ENCODE results near the gene CCDC73. TPM values are rescaled to one million over a fixed set of nuclear protein-coding genes. Genes with fewer than 3 reads are reported as not detected.
"Not testable (repeated sequence)": the region's sequence is repeated elsewhere in the genome, so short reads cannot be mapped to it uniquely, and the experiment has no call there.

CCDC73 gene
- total RNA-seq, 4 donors from 2014 or later, result not detected

DNA sequence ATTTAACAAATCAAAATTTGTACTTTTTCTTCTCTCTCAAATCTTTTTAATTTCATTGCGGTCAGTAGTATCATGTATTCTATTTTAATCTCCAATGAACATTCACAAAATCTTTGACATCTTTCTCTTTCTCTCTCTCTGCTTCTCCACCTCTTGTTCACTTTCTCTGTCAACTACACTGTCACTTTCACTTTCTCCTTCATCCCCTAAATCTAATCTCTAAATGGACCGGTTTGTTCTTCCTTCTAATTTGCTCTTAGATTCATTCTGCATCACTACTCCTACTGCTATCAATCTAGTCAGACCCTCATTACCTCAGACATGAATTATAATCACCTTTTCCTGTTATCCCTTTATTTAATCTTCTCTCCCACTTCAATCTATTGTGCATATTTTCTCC, 18.6 kb downstream of the CCDC73 start:
- H3K4me1 ChIP-seq, result no peaks in the 10 kb centered on the region
- no peaks in the 10 kb centered on the region for H3K36me3 ChIP-seq
- no peak overlapping the region for H3K27ac ChIP-seq
- no peaks in the 10 kb centered on the region for H3K9me3 ChIP-seq
- no peak for DNase-seq
- no peak for ATAC-seq
- in situ Hi-C loops (cut with MboI; ENCODE audit: low sequenced_read_pairs in 4 of 4), result loop anchor here in 1 of 4 donors (25.0 kb wide), 1 partner anchor 464 kb away; no protein-coding TSS in a partner anchor
- TF ChIP-seq, protein P1, sequence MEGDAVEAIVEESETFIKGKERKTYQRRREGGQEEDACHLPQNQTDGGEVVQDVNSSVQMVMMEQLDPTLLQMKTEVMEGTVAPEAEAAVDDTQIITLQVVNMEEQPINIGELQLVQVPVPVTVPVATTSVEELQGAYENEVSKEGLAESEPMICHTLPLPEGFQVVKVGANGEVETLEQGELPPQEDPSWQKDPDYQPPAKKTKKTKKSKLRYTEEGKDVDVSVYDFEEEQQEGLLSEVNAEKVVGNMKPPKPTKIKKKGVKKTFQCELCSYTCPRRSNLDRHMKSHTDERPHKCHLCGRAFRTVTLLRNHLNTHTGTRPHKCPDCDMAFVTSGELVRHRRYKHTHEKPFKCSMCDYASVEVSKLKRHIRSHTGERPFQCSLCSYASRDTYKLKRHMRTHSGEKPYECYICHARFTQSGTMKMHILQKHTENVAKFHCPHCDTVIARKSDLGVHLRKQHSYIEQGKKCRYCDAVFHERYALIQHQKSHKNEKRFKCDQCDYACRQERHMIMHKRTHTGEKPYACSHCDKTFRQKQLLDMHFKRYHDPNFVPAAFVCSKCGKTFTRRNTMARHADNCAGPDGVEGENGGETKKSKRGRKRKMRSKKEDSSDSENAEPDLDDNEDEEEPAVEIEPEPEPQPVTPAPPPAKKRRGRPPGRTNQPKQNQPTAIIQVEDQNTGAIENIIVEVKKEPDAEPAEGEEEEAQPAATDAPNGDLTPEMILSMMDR (IDR thresholded peaks at IDR 0.05 in 4 of 5, conservative IDR thresholded peaks at IDR 0.05 in 1 of 5), result no peak
- no peak for TF ChIP-seq POLR2A (IDR thresholded peaks at IDR 0.05)
- intact Hi-C loops (cut with DNase I; ENCODE audit: low total_unique reads), result no loop called here
- no peaks in the 10 kb centered on the region for H3K27me3 ChIP-seq
- no peak overlapping the region for H3K4me3 ChIP-seq

DNA sequence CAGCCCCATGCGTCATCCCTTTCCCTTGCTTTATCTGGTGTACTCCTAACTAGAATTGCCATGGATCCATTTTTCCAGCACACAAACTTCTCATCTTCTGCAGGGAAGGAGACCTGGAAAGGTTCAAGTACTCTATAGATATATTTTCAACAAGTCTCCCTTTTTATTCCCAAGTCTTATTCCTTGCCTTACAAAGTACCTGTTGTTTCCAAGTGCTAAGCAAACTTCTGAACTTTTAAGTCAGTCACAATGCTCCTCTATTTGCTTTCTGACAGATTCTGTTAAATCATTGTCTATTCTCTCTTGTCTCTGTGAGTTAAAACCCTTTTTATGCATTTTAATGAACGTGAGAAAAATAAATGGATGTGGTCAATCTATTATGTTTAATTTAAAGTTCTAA, 20.4 kb downstream of the CCDC73 start:
- no peak for TF ChIP-seq POLR2A (IDR thresholded peaks at IDR 0.05)
- TF ChIP-seq, protein P1 (IDR thresholded peaks at IDR 0.05 in 4 of 5, conservative IDR thresholded peaks at IDR 0.05 in 1 of 5), result no peak
- no peaks in the 10 kb centered on the region for H3K9me3 ChIP-seq
- H3K4me1 ChIP-seq, result no peaks in the 10 kb centered on the region
- no peak overlapping the region for H3K27ac ChIP-seq
- no peaks in the 10 kb centered on the region for H3K36me3 ChIP-seq
- DNase-seq (no peak), ATAC-seq (no peak)
- no peaks in the 10 kb centered on the region for H3K27me3 ChIP-seq
- H3K4me3 ChIP-seq, result no peak overlapping the region
- in situ Hi-C loops (cut with MboI; ENCODE audit: low sequenced_read_pairs in 4 of 4) (no loop called here), intact Hi-C loops (cut with DNase I; ENCODE audit: low total_unique reads) (no loop called here)

DNA sequence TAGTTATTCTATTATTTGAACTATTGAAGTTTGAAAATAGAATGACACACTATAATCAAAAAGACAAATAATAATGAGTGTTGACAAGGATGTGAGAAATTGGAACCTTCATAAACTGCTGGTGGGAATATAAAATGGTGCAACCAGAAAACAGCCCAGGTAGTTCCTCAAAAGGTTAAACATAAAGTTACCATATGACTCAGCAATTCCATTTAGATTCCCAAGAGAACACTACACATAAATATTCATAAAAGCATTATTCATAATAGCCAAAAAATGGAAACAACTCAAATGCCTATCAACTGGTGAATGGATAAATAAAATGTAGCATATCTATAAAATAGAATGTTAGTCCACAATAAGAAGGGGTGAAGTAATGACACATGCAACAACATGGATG, 21.7 kb downstream of the CCDC73 start:
- in situ Hi-C loops (cut with MboI; ENCODE audit: low sequenced_read_pairs in 4 of 4), result no loop called here

DNA sequence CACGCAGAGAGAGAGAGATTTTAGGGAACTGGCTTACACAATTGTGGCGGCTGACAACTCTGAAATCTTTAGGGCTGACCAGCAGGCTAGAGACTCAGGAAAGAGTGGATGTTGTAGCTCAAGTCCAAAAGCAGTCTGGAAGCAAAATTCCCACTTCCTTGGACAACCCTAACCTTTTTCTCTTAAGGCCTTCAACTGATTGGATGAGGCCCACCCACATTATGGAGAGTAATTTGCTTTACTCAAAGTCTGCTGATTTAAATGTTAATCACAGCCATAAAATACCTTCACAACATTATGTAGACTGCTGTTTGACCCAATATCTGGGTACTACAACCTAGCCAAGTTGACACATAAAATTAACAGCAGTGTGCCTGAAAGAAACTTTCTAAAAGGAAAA, 32.7 kb downstream of the CCDC73 start:
- H3K36me3 ChIP-seq; H3K9me3 ChIP-seq; H3K4me3 ChIP-seq; intact Hi-C loops (cut with DNase I; ENCODE audit: low total_unique reads); H3K27ac ChIP-seq; H3K27me3 ChIP-seq; in situ Hi-C loops (cut with MboI; ENCODE audit: low sequenced_read_pairs in 4 of 4); ATAC-seq; DNase-seq; H3K4me1 ChIP-seq: not testable (repeated sequence)

More for the DNA sequence above, 21.7 kb downstream of the CCDC73 start:
- intact Hi-C loops (cut with DNase I; ENCODE audit: low total_unique reads), result no loop called here
- DNase-seq, result no peak
- no peak overlapping the region for H3K27ac ChIP-seq
- no peaks in the 10 kb centered on the region for H3K27me3 ChIP-seq
- no peak overlapping the region for H3K4me3 ChIP-seq
- no peaks in the 10 kb centered on the region for H3K4me1 ChIP-seq
- ATAC-seq, result no peak
- no peaks in the 10 kb centered on the region for H3K36me3 ChIP-seq
- H3K9me3 ChIP-seq, result no peaks in the 10 kb centered on the region
- TF ChIP-seq, protein P1 (IDR thresholded peaks at IDR 0.05 in 4 of 5, conservative IDR thresholded peaks at IDR 0.05 in 1 of 5), result no peak
- TF ChIP-seq POLR2A (IDR thresholded peaks at IDR 0.05), result no peak

DNA sequence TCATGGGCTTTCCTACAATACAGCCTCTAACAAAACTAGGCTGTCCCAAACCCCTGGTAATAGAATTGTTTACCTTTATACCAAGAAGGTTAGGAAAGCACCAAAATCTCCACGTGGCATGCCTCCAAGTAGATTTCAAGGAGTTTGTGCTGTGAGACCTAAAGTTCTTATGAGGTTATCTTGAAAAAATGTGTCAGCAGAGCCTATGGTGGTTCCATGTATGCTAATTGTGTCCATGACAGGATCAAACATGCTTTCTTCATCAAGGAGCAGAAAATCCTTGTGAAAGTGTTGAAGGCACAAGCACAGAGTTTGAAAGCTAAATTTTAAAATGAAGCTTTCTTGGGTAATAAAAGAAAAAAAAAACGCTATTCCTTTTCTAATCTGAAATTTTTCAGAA, 36.2 kb downstream of the CCDC73 start:
- in situ Hi-C loops (cut with MboI; ENCODE audit: low sequenced_read_pairs in 4 of 4) (no loop called here), intact Hi-C loops (cut with DNase I; ENCODE audit: low total_unique reads) (no loop called here)
- Histone ChIP-seq H3K9me3 (no peaks in the 10 kb centered on the region), H3K27me3 (no peaks in the 10 kb centered on the region), H3K36me3 (no peaks in the 10 kb centered on the region), H3K27ac (no peak overlapping the region), H3K4me3 (no peak overlapping the region), H3K4me1 (no peaks in the 10 kb centered on the region)
- DNase-seq (no peak), ATAC-seq (no peak)
- no peak for TF ChIP-seq POLR2A (IDR thresholded peaks at IDR 0.05)
- TF ChIP-seq, protein P1 (IDR thresholded peaks at IDR 0.05 in 4 of 5, conservative IDR thresholded peaks at IDR 0.05 in 1 of 5), result no peak

DNA sequence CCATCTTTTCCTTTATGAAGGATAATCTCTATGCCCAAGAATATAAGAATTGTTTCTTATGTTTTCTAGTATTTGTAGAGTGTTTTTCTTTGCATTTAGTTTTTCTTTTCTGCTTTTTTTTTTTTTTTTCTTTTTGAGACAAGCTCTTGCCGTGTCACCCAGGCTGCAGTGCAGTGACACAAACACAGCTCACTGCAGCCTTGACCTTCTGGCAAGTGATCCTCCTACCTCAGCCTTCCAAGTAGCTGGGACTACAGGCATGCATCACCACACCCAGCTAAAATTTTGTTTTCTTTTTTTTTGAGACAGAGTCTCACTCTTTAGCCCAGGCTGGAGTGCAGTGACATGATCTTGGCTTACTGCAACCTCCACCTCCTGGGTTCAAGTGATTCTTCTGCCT, 41.3 kb downstream of the CCDC73 start:
- H3K27ac ChIP-seq; H3K4me1 ChIP-seq; H3K36me3 ChIP-seq; ATAC-seq; H3K9me3 ChIP-seq; in situ Hi-C loops (cut with MboI; ENCODE audit: low sequenced_read_pairs in 4 of 4); DNase-seq; intact Hi-C loops (cut with DNase I; ENCODE audit: low total_unique reads); H3K4me3 ChIP-seq; H3K27me3 ChIP-seq: not testable (repeated sequence)
